Astrocyte (in vitro differentiated cells and primary cell): ENCODE results near the gene CCR5AS.

Source experiments
- DNase-seq: peaks from one replicate; pipeline ENCODE4 v3.0.0-alpha.2; 2010; ENCODE audit warnings: low read depth
- FAIRE-seq: peaks from 2 replicates; lab custom pipeline; 2011; peaks lifted over from hg19 to GRCh38; lab: Jason Lieb, UNC
- H2AFZ ChIP-seq: 2 replicates; pipeline ENCODE4 v1.6.0; 2012; ENCODE audit warnings: low read depth, low read length, inconsistent platforms
- H3K27ac ChIP-seq: 2 replicates; pipeline ENCODE4 v1.5.1; 2011; ENCODE audit warnings: low read depth, low read length, inconsistent platforms
- H3K27me3 ChIP-seq: 2 replicates; pipeline ENCODE4 v1.6.0; 2011; ENCODE audit warnings: low read length, inconsistent platforms; ENCODE audit not compliant: insufficient read depth
- H3K36me3 ChIP-seq: 2 replicates; pipeline ENCODE4 v1.5.1; 2011; ENCODE audit warnings: low read length, inconsistent platforms; ENCODE audit not compliant: insufficient read depth
- H3K4me1 ChIP-seq: 2 replicates; pipeline ENCODE4 v1.5.1; 2011; ENCODE audit warnings: low read length, inconsistent platforms; ENCODE audit not compliant: insufficient read depth
- H3K4me2 ChIP-seq: 2 replicates; pipeline ENCODE4 v1.6.0; 2012; ENCODE audit warnings: low read length, inconsistent platforms
- H3K4me3 ChIP-seq: 2 replicates; pipeline ENCODE4 v1.5.1; 2011; ENCODE audit warnings: low read depth, mild to moderate bottlenecking, low read length, inconsistent platforms; ENCODE audit not compliant: insufficient read depth
- H3K79me2 ChIP-seq: 2 replicates; pipeline ENCODE4 v1.6.0; 2012; ENCODE audit warnings: mild to moderate bottlenecking, low read length, inconsistent platforms; ENCODE audit not compliant: insufficient read depth
- H3K9ac ChIP-seq: 2 replicates; pipeline ENCODE4 v1.6.0; 2012; ENCODE audit warnings: mild to moderate bottlenecking, low read length, inconsistent platforms
- H3K9me3 ChIP-seq: 2 replicates; pipeline ENCODE4 v1.5.1; 2012; ENCODE audit warnings: low read depth, mild to moderate bottlenecking, low read length, inconsistent platforms; ENCODE audit not compliant: insufficient read depth
- H4K20me1 ChIP-seq: 2 replicates; pipeline ENCODE4 v1.6.0; 2012; ENCODE audit warnings: low read length, inconsistent platforms; ENCODE audit not compliant: insufficient read depth
- H3K27ac Mint-ChIP-seq: one replicate; pipeline ENCODE4 v1.8.0; 2021; ENCODE audit warnings: mild to moderate bottlenecking, mixed read lengths; ENCODE audit not compliant: unreplicated experiment
- H3K27me3 Mint-ChIP-seq: one replicate; pipeline ENCODE4 v1.8.0; 2021; ENCODE audit warnings: low read depth, mixed read lengths; ENCODE audit not compliant: unreplicated experiment
- H3K36me3 Mint-ChIP-seq: one replicate; pipeline ENCODE4 v1.8.0; 2021; ENCODE audit warnings: low read depth, mixed read lengths; ENCODE audit not compliant: unreplicated experiment
- H3K4me1 Mint-ChIP-seq: one replicate; pipeline ENCODE4 v1.8.0; 2021; ENCODE audit warnings: low read depth, mixed read lengths; ENCODE audit not compliant: unreplicated experiment
- H3K4me3 Mint-ChIP-seq: one replicate; pipeline ENCODE4 v1.8.0; 2021; ENCODE audit warnings: mild to moderate bottlenecking, moderate library complexity, mixed read lengths; ENCODE audit not compliant: unreplicated experiment
- H3K9me3 Mint-ChIP-seq: one replicate; pipeline ENCODE4 v1.8.0; 2021; ENCODE audit warnings: mild to moderate bottlenecking, mixed read lengths; ENCODE audit not compliant: unreplicated experiment
- CTCF ChIP-seq: IDR thresholded peaks from 2 replicates; pipeline ENCODE4 v1.5.1; 2011; ENCODE audit warnings: low read depth, mild to moderate bottlenecking, inconsistent platforms, low read length, moderate library complexity; ENCODE audit not compliant: insufficient read depth
- EZH2 ChIP-seq: IDR thresholded peaks from 2 replicates; pipeline ENCODE4 v1.6.1; 2012; ENCODE audit warnings: mild to moderate bottlenecking, low read length, inconsistent platforms; ENCODE audit not compliant: insufficient read depth

CCR5AS gene

GRCh38 chr3:46447228-46447985 is 40.5 kb upstream of the CCR5AS start:
- Histone ChIP-seq H3K4me3 (no peak overlapping the region), H3K27me3 (peaks cover 12% of the 10 kb centered on the region), H3K27ac (no peak overlapping the region), H3K4me1 (no peaks in the 10 kb centered on the region), H3K4me2 (no peak overlapping the region), H3K79me2 (no peaks in the 10 kb centered on the region), H4K20me1 (no peaks in the 10 kb centered on the region), H3K9ac (no peak overlapping the region), H3K9me3 (no peaks in the 10 kb centered on the region), H2AFZ (no peak overlapping the region), H3K36me3 (no peaks in the 10 kb centered on the region)
- Mint-ChIP-seq H3K4me3 (no peak overlapping the region), H3K9me3 (no peaks in the 10 kb centered on the region), H3K4me1 (no peaks in the 10 kb centered on the region), H3K36me3 (no peaks in the 10 kb centered on the region), H3K27me3 (peaks cover 24% of the 10 kb centered on the region), H3K27ac (no peak overlapping the region)
- FAIRE-seq: no peak
- no peak for DNase-seq
- no peak for TF ChIP-seq EZH2
- no peak for TF ChIP-seq CTCF

GRCh38 chr3:46442576-46443530 is 36.0 kb upstream of the CCR5AS start:
- H4K20me1 ChIP-seq: no peaks in the 10 kb centered on the region
- no peaks in the 10 kb centered on the region for H3K79me2 ChIP-seq
- H3K4me2 ChIP-seq: no peak overlapping the region
- no peak overlapping the region for H3K27ac Mint-ChIP-seq
- H3K36me3 Mint-ChIP-seq: no peaks in the 10 kb centered on the region
- peaks cover 15% of the 10 kb centered on the region for H3K27me3 ChIP-seq
- no peaks in the 10 kb centered on the region for H3K4me1 ChIP-seq
- no peak overlapping the region for H3K27ac ChIP-seq
- TF ChIP-seq EZH2 (no peak), CTCF (no peak)
- H2AFZ ChIP-seq: no peak overlapping the region
- no peak for FAIRE-seq
- H3K27me3 Mint-ChIP-seq: peaks cover 14% of the 10 kb centered on the region
- DNase-seq: peak; percentile 9
- no peak overlapping the region for H3K4me3 Mint-ChIP-seq
- H3K4me1 Mint-ChIP-seq: peaks cover 10% of the 10 kb centered on the region
- H3K36me3 ChIP-seq: no peaks in the 10 kb centered on the region
- peaks cover under 1% of the 10 kb centered on the region for H3K9me3 Mint-ChIP-seq
- H3K9ac ChIP-seq: no peak overlapping the region
- no peaks in the 10 kb centered on the region for H3K9me3 ChIP-seq
- no peak overlapping the region for H3K4me3 ChIP-seq
